ENCODE data around the gene S1PR3.

- no peak for TF ChIP-seq CTCF (IDR thresholded peaks at IDR 0.05; ENCODE audit: low read depth, low read length, missing input control)
- no peak for TF ChIP-seq EGR1 (IDR thresholded peaks at IDR 0.05; ENCODE audit: low read depth in 2 of 2)
- TF ChIP-seq, protein P1, sequence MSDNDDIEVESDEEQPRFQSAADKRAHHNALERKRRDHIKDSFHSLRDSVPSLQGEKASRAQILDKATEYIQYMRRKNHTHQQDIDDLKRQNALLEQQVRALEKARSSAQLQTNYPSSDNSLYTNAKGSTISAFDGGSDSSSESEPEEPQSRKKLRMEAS (IDR thresholded peaks at IDR 0.05): no peak
- TF ChIP-seq, protein P2, sequence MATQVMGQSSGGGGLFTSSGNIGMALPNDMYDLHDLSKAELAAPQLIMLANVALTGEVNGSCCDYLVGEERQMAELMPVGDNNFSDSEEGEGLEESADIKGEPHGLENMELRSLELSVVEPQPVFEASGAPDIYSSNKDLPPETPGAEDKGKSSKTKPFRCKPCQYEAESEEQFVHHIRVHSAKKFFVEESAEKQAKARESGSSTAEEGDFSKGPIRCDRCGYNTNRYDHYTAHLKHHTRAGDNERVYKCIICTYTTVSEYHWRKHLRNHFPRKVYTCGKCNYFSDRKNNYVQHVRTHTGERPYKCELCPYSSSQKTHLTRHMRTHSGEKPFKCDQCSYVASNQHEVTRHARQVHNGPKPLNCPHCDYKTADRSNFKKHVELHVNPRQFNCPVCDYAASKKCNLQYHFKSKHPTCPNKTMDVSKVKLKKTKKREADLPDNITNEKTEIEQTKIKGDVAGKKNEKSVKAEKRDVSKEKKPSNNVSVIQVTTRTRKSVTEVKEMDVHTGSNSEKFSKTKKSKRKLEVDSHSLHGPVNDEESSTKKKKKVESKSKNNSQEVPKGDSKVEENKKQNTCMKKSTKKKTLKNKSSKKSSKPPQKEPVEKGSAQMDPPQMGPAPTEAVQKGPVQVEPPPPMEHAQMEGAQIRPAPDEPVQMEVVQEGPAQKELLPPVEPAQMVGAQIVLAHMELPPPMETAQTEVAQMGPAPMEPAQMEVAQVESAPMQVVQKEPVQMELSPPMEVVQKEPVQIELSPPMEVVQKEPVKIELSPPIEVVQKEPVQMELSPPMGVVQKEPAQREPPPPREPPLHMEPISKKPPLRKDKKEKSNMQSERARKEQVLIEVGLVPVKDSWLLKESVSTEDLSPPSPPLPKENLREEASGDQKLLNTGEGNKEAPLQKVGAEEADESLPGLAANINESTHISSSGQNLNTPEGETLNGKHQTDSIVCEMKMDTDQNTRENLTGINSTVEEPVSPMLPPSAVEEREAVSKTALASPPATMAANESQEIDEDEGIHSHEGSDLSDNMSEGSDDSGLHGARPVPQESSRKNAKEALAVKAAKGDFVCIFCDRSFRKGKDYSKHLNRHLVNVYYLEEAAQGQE (IDR thresholded peaks at IDR 0.05): no peak
- TF ChIP-seq RAD21 (IDR thresholded peaks at IDR 0.05): no peak
- TF ChIP-seq GABPA (IDR thresholded peaks at IDR 0.05 in 1 of 2, conservative IDR thresholded peaks at IDR 0.05 in 1 of 2): no peak
- TF ChIP-seq, protein P3, sequence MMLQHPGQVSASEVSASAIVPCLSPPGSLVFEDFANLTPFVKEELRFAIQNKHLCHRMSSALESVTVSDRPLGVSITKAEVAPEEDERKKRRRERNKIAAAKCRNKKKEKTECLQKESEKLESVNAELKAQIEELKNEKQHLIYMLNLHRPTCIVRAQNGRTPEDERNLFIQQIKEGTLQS (IDR thresholded peaks at IDR 0.05): no peak
- TF ChIP-seq JUND (IDR thresholded peaks at IDR 0.05): no peak
- no peak for TF ChIP-seq ZBTB33 (IDR thresholded peaks at IDR 0.05)
Measured at GRCh38 chr9:89039664-89040063, 48.4 kb downstream of the S1PR3 start.
